DMS53 (cell line): ENCODE results near the gene PDE2A.

Experiments used
- DNase-seq: peaks from one replicate; lab custom pipeline; 2025; lab: John Stamatoyannopoulos, UW

The PDE2A gene

DNA sequence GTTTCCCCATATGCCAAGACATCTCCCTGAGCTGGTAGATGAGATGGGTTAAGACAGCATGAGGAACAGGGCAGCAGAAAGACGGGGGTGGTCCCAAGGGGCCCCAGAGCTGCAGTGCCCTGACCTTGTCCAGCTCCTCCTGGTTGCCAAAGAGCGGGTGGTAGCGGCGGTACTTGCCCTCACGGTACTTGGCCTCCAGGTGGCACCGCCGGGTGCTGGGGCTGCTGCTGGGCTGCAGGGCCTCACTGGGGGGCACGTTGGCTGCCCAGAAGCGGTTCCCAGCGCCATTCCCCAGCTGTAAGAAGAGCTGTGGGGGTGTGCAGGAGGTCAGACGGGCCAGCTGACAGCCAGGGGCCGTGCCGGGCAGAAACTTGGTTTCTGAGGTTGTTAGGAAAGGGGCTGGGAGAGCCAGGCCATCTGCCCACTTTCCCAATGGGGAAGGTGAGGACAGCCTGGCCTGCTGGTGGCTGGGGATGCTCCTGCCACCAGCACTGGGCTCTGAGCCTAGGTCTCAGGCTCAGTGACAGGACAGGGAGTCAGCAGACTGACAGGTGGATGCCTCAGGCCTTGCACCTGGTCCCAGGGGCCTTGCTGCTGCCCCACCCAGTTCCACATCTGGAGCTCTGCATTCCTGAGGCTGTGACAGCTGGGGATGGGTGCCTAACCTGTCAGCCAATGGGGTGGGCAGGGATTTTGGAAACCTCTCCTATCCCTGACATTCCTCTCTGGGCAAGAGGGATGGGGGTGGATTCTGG, 30.0 kb upstream of the PDE2A start:
- DNase-seq = peak; percentile 45

DNA sequence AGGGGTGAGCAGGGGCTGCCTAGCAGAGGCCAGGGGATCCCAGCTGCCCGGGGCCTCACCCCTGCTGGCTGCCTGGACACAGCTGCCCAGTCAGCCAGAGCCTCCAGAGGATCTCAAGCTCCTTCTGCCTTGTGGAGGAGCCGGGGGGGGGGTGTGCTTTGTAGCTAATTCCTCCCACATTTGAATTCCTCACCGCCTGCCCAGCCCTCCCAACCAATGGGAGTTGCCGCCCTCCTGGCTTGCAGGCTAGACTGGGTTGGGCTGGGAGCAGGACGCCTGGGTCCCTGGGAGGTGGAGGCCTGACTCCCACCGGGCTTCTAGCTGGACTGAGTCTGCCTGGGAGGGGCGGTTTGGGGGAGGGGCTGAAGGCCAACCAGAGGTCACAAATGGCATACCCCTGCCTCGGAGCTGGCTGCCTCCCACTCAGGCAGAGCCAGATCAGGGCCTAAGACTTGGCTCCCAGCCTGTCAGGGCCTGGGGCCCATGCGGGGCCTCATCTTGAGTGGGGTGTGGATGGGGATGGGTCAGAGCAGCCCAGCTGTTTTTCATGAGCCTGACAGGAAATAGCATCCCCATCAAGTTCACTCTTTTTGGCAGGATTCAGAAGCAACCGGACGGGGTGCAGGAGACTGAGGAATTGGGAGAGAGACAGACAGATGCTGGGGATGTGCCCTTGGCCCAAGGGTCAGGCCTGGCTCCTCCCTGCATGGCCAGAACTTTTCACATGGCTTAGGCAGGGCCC, 29.2 kb upstream of the PDE2A start:
- DNase-seq = no peak

DNA sequence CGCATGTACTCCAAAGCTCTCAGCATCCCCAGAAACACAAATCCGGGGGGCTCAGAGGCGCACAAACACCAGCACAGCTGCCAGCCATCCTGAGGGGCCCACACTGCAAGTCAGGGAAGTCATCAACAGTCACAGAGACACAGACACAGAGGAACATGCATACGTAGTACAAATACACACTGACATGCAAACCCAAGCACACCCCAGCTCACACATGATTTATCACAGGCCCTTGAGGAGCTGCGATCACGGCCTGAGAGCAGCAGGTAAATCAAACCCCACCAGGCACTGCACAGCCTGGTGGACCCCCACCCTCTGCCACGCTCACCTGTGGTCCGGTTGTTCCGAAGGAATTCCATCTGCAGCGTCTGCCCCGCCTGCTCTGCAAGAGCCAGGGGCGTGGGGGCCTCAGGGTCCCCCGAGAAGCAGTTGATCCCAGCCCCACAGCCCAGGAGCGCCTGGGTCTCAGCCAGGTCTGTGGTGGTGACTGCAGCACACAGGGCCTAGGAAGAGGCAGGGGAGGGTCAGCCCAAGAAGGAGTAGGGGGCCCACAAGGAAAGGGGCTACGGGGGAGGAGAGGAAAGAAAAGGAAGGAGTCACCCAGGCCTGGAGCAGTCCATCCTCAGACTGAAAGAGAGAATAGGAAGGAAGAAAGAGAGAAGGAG, 28.5 kb upstream of the PDE2A start:
- DNase-seq = no peak

DNA sequence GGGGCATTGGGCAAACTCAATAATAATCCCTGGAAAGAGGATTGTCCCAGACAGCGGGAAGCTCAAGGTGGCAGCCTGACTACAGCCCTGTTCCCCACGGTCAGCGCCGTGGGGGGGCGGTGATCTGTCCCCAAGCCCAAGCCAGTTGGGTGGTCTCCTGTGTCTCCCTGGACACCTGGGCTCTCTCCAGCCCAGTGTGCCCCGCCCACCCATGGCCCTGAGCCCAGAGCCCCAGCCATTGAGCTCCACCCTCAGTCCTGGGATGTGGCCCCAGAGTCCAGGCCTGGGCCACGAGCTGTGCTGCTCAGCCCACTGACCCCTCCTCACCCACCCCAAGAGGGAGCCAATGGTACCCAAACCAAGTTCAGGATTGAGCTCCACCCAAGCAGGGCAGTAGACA, 27.9 kb upstream of the PDE2A start:
- no peak for DNase-seq

DNA sequence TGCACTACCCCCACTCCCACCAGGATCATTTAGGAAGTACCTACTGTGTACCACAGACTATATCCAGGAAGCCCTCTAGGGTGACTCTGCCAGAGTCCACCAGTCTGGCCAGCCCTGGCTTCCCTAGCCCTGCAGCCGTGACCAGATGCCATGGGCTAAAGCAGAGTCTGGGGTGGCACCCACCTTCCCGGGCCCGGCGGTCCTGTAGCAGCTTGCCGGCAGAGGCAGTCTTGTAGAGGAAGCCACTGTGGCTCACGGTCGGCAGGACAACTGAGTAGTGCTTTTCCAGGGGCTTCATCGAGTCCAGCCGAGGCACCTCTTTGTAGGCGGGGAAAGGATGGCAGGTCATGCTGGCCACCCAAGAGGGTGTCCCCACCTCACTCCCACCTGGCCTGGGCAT, 27.2 kb upstream of the PDE2A start:
- DNase-seq = no peak

DNA sequence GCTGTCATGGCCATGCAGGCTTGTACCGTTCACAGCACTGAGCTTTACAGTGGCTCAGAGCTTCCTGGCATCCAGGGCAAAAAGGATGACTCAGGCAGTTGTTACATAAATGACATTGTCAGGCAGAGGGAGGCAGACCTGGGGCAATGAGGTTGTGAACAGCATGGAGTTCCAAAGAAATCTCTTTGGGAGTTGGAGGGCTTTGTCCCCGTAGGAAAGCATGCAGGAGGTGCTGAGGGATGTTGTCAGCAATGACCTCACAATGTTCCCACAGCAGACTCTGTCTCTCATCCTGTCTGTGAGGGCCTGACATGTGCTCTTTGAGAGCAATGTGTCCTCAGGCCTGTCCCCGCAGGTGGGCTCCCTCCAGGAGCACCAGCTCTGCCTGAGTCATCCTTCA, 25.9 kb upstream of the PDE2A start:
- no peak for DNase-seq

DNA sequence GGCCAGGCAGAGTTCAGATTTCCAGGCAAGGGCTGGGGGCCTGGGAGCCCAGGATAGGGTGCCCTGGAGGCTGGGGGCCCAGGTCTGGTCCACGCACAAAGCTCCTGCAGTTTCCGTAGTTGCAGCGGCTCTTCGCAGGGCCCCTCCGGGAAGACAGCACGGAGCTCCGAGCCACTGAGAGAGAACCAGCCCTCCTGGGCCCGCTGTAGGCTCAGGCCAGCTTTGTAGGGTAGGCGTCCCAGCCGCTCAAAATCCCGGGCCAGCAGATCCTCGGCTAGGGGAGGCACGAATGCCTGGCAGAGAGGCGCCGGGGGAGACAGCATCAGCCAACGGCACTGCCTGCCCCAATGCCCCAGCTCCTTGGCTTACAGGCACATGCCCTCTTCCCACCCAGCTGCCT, 23.6 kb upstream of the PDE2A start:
- no peak for DNase-seq

DNA sequence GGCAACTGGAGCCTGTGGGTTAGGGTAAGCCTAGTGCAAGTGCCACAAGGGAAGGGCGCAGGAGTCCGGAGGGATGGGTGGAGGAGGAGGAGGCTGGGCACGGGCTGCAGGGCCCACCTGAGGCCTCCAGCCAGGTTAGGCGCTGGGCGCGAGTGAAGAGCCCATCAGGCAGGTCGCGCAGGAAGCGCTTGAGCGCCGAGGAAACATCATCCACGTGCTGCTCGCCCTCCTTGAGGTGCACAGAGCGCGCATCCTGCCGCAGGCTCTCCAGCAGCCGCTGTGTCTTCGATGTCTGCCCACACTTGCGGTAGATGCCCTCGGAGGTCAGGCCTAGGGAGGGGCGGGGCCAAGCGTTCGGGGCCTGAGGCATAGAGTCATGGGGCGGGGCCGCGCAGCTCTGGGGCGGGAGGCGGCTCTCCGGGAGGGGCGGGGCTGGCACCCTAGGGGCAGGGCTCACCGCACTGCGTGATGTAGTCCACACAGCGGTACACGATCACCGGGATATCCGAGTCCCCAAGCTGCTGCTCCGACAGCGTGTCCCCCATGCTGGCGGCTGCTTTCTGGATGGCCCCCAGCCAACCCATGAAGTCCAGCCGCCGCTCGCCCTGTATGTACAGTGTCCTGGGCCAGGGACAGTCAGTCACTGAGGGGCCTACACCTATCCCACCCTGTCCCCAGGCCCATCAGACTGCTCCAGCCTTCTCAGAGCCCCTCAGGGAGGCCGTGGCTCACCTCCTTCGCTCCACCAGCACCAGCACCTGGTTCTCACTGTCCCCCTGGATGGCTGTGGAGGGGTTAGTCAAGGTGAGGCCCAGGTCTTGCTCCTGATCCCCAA, 22.9 kb upstream of the PDE2A start:
- DNase-seq = no peak

DNA sequence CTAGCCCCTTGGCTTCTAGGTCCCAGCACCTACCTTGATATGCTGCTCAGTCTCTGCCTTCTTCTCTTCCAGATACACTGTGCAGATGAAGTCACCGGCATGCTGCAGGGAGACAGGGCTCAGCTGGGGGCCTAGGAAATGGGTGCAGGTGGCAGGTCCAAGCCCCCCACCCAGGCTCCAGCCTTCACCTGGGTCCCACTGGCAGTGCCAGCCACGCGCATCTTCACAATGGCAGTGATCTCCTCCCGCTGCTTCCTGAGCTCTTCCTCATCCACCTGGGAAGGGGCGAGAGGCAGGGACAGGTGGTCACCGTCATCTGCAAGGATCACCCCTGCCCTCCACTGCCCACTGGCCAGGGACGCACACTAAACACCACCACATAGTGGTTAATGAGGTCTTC, 21.1 kb upstream of the PDE2A start:
- no peak for DNase-seq

DNA sequence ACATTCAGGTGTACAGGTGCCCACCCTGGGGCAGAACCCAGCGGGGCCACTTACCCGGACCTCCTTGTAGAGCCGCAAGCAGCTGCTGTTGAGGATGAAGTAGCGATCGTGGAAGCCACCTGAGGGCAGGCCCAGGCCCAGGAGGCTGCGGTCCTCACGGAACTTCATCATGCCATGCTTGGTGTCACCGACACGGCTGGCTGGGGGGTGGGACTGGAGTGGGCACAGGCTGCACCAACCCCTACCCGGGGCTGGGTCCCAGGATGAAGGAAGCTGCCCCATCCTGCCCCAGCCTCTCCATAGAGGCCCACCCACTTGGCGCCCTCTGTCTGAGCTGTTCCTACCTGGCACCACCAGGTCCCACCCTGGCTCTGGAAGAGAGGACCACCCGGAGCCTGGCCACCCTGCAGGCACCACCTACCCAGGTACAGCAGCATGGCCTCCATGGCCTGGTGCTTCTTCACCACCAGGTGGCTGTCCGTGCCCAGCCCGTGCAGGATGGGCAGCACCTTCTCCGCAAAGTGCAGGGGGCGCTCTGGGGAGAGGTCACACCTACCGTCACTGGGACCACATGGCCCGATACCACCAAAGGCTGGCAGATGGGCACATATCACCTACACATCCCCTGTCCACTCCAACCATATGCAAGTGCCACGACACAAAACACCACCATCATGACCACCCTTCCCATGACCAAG, 19.2 kb upstream of the PDE2A start:
- no peak for DNase-seq

DNA sequence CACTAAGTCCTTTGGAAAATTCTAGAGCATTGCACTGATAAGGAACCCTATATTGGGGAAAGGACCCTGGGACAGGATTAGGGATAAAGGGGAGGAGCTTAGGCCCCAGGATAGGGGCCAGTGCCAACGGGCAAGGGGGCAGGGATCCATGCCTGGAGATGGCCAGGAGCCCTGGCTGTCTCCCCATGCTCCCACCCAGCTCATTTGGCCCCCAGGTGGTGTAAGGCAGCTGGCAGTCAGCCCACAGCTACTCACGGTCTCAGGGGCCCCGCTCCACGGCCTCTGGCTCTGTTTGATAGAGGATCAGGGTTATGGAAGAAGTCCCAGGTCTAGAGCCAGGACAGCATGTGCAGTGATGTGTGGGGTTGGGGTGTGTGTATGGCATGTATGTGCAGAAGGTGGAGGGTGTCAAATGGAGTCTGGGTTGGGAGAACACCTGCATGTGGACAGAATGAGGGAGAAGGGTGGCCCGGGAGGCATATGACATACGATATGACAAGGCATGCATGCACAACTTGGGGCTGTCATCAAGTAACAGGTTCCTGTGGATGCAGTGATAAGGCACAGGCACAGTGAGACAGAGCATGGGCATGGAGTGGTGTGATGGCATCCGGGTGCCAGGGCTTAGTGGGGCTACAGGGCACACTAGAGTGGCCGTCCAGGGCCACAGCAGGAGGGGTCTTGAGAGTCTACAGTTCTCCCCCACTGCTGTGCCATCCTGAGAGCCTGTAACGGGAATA, 18.4 kb upstream of the PDE2A start:
- no peak for DNase-seq

DNA sequence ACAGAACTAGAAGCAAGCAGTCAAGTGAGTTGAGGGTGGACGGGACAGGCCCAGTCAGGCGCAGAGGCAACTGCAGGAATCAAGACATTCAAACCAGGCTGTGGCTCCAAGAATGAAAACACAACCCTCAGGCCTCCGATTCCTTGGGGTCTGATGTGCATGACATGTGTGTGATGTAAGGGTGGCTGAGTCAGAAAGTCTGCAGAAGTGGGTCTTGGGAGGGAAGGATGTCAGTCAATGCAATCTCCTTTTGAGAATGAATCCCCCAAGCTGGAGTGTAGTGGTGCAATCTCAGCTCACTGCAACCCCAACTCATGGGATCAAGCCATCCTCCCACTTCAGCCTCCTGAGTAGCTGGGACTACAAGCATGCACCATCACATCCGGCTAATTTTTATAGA, 15.9 kb upstream of the PDE2A start:
- no peak for DNase-seq

DNA sequence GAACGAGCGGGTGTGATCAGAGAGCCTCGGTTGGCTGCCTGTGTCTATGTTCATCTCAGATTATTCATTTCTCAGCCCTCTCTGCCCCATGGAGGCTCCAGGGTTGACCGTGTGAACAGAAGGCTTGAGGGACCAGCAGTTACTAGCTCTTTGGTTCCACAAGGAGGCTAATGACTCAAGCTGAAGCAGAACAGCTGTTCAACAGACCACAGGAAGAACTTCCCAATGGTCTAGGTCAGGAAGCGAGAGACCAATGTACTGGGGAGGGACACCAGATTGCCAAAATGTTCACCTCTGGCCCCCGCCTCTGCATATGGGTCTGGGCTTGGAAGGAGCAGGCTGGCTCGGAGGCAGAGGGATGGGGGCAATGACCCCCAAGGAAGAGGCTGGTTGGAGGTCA, 14.7 kb upstream of the PDE2A start:
- DNase-seq = no peak

DNA sequence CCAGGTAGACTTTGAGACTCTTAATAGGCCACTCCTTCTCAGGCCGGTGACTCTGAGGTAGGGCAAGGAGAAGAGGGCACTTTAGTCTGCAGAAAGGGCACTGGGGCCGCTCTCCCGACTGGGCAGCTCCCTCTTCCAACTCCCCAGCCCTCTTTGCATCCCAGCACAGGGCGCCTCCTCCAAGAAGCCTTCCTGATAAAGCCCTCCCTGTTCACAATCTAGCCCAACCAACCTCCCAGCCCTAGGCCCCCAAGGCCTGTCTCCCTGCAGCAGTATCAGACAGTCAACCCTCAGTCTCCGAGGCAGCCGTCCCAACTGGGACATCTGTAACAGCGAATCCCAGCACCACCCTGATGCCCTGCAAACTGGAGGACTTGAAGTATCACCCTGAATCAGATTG, 14.3 kb upstream of the PDE2A start:
- no peak for DNase-seq

DNA sequence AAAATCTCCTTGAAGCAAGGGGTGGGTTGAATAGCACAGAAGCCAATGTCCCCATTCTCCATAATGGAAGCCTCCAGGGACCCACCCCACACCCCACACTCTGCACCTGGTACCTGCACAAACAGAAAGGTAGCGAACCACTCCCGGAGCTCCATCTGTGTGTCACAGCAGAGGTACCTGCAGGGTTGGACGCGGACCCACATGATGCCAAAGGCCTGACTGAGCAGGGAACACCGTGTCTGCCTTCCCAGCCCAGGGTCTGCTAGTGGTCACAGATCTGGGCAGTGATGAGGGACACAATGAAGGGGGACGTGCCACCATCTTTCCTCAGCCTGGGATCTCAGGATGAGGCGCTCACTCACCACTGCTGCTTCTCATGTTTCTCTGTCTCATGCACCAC, 13.1 kb upstream of the PDE2A start:
- DNase-seq = no peak

DNA sequence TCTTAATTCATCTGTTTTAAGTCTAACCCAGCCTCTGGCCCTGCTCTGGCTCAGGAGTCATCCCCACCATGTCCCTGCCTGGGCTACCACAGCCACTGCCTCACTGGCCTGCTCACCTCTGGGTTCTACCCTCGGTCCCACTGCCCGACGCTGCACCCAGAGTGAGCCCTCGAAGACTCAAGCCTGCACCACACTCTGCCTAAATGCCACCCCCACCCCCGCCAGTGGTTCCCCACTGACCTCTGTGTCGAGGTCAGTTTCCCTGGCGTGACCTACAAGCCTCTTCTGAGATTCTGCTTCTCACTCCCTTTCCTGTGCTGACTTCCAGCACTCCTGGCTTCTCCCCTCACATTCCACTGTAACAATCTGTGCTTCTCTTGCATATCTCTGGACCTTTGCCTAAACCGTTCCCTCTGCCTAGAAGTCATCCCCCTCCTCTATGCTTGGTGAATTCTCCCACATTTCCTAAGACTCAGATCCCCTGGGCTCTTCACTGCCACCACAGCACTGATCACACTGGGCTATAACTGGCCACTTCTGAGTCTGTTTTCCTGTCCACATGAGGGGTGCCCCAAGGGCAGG, 12.5 kb upstream of the PDE2A start:
- no peak for DNase-seq

DNA sequence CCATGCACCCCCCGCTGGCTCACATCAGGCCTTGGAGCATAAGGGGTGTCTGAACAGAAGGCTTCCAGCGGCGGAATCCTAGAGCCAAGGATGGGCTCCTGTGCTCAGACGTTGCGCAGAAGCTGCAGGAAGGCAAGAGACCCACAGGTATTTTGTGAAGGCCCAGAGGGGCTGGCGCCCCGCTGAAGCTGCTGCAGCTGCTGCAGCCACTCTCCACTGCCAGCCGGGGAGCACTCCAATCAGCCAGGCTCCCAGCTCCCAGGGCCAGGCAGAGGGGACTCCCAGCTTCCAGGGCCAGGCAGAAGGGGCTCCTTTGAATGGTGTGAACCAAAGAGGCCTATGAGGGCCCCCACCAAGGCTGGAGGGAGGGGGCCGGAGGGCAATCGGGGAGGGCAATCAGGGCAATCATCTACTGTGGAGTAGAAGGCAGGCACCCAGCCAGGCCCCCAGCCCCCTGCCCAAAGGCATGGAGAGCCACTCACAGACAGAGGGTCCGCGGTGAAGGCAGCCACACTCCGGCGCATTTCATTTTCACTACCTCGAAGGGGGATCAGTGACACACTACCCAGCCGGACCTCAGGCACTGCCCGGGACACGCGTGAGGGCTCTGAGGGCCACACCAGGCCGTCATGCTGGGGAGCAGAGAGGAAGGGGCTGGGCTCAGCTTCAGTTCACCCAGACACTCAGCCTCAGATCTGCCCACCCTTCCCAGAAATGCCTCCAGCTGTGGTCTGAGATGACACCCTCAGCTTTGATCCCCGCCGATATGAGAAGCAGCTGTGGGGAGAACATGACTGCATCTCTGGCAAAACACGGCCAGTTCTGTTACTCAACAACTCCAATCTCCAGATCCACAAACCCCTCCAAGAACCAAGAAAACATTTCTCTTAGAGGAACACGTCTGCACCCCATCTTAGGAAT, 11.6 kb upstream of the PDE2A start:
- no peak for DNase-seq

DNA sequence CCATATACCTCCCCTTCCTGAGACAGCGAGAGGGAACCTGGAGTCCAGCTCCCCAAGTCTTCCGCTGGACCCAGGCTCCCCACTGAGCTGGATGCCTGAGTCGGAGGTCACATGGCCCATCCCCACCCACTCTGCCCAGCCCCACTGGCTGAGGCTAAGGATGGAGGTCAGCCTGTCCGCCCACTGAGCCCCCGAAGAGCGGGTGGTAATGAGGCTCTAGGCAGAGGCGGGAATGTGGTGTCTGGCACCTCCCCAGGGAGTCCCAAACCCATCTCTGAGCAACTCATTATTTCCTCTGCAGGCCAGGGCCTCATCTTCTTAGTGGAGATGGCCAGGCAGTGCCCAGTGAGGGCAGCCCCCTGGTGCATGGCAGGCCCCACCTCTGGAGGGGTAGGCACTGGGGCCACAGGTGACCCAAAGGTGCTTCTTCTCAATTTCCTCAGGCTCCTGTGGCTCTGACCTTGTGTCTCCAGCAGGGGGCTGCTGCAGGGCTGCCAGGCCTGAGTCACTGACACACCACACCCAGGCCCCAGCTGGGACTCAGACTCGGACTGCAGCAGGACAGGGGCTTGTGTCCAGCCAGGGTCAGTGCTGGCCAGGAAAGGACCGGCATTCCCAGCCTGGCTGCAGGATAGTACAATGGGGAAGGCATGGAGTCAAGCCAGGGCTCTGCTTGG, 10.2 kb upstream of the PDE2A start:
- peak; percentile 91 for DNase-seq

DNA sequence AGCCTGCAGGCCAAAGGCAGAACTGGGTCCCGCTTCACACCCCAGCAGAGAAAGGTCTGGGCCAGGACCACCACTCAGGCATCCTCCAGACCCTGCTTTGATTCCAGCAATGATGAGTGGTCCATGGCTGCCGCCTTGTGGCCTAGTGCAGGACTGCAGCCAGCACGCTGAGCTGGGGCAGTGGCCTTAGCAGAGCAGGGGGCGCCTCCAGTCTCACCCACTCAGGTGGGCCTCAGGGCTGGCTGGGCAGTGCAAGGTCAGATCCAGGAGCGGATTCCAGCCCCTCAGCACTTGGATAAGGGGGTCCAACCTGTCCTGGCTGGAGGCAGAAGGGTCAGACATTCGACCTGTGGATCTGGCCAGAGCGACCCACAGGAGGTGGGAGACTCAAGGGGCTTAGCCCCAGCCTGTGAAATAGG, 9.6 kb upstream of the PDE2A start:
- peak; percentile 78 for DNase-seq
